B cell (primary cell): ENCODE measurements around the gene FOXJ1.

Source experiments
- CTCF ChIP-seq: fragments of 200-600 bp; IDR thresholded peaks from one replicate; pipeline ENCODE4 v1.8.0; 2022; ENCODE audit warnings: antibody characterized with exemption, mild to moderate bottlenecking
- EZH2 ChIP-seq: IDR thresholded peaks from 2 replicates; pipeline ENCODE4 v1.6.1; 2012; ENCODE audit warnings: borderline replicate concordance, low read depth, mild to moderate bottlenecking, moderate library complexity, low read length; ENCODE audit not compliant: insufficient read depth, poor library complexity, severe bottlenecking

- TF ChIP-seq CTCF (no peak), EZH2 (no peak)
Observed at GRCh38 chr17:76166168-76166567, 25.1 kb upstream of the FOXJ1 start.
